ENCODE data around the gene PCNX2.

DNA sequence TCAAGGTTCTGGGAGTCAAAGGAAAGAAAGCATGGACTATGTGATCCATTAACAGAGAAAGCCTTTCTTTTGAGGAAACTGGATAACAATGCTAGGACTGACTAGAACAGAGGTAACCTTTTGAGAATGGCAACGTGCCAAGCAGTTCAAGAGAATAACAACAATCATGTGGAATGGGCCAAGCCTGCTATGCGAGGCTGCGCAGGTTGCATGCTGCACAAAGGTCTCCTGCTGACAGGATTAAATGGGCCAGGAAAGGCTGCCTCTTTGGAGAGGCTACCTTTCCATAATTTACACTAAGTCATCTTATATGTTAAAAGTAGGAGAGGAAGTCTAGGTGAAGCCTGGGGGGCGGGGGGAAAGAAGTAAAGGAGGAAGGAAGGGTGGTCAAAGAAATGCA lies 5.8 kb downstream of the PCNX2 start:
- TF ChIP-seq, protein P1, sequence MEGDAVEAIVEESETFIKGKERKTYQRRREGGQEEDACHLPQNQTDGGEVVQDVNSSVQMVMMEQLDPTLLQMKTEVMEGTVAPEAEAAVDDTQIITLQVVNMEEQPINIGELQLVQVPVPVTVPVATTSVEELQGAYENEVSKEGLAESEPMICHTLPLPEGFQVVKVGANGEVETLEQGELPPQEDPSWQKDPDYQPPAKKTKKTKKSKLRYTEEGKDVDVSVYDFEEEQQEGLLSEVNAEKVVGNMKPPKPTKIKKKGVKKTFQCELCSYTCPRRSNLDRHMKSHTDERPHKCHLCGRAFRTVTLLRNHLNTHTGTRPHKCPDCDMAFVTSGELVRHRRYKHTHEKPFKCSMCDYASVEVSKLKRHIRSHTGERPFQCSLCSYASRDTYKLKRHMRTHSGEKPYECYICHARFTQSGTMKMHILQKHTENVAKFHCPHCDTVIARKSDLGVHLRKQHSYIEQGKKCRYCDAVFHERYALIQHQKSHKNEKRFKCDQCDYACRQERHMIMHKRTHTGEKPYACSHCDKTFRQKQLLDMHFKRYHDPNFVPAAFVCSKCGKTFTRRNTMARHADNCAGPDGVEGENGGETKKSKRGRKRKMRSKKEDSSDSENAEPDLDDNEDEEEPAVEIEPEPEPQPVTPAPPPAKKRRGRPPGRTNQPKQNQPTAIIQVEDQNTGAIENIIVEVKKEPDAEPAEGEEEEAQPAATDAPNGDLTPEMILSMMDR (conservative IDR thresholded peaks at IDR 0.05 in 1 of 2, IDR thresholded peaks at IDR 0.05 in 1 of 2; ENCODE audit: low read depth in 1 of 2, low read length in 2 of 2), result no peak
- TF ChIP-seq EZH2 (IDR thresholded peaks at IDR 0.05; ENCODE audit: low read length, missing control alignments), result no peak
